GM12878 (cell line): ENCODE data around the gene MDH1. TPM values are rescaled to one million over a fixed set of nuclear protein-coding genes. Genes with fewer than 3 reads are reported as not detected.

Source experiments
- ATAC-seq: fragments of 200-7000 bp; cut with Tn5 transposase; 3 replicates; pipeline ENCODE4 v1.9.1; 2020; ENCODE audit warnings: mild to moderate bottlenecking, moderate library complexity
- BruUV-seq: library from RNA; stranded (reverse); fragments of 400-500 nt; replicated peaks from 2 replicates; lab custom pipeline; 2021; lab: Mats Ljungman, UMichigan
- CTCF ChIA-PET: fragments of 300-600 bp; sonication (Branson Sonifier 250); formaldehyde crosslinking; extraction: SDS; loops from one replicate; lab custom pipeline; 2021; ENCODE audit warnings: inconsistent platforms; lab: Yijun Ruan, JAX
- POLR2A ChIA-PET: fragments of 350-600 bp; formaldehyde crosslinking; extraction: SDS; loops from one replicate; lab custom pipeline; 2021; ENCODE audit warnings: inconsistent platforms; lab: Charles Lee
- RAD21 ChIA-PET: fragments of 300-600 bp; sonication (Branson Sonifier 250); formaldehyde crosslinking; loops from one replicate; lab custom pipeline; 2023; ENCODE audit warnings: antibody characterized with exemption; ENCODE audit not compliant: unreplicated experiment; lab: Charles Lee
- SMC1A ChIA-PET: fragments of 300-600 bp; sonication (Branson Sonifier 250); formaldehyde crosslinking; loops from one replicate; lab custom pipeline; 2023; ENCODE audit not compliant: unreplicated experiment, uncharacterized antibody; lab: Charles Lee
- DNase-seq: peaks from one replicate; pipeline ENCODE4 v3.0.0-alpha.2; 2011; ENCODE audit warnings: low read depth, low spot score
- FAIRE-seq: peaks from 3 replicates; lab custom pipeline; 2011; peaks lifted over from hg19 to GRCh38; lab: Jason Lieb, UNC
- H2AFZ ChIP-seq: 2 replicates; pipeline ENCODE4 v1.6.0; 2011; ENCODE audit warnings: low read depth, low read length, control low read depth; ENCODE audit not compliant: control insufficient read depth
- H3K27ac ChIP-seq: 2 replicates; pipeline ENCODE4 v1.5.1; 2011; ENCODE audit warnings: control low read depth; ENCODE audit not compliant: control insufficient read depth, insufficient read depth
- H3K27me3 ChIP-seq, 2 experiments: replicated peaks in 1 of 2; 2 replicates each; pipeline versions ENCODE4 v1.6.0 to v1.6.1; 2011; ENCODE audit warnings: low read length in 1 of 2; ENCODE audit not compliant: control insufficient read depth in 2 of 2, insufficient read depth in 2 of 2
- H3K36me3 ChIP-seq, 2 experiments: 2 replicates each; pipeline ENCODE4 v1.5.1; 2011; ENCODE audit warnings: low read length in 1 of 2; ENCODE audit not compliant: control insufficient read depth in 2 of 2, insufficient read depth in 2 of 2
- H3K4me1 ChIP-seq: 2 replicates; pipeline ENCODE4 v1.6.1; 2011; ENCODE audit warnings: mild to moderate bottlenecking, low read length, moderate library complexity, mixed read lengths; ENCODE audit not compliant: control insufficient read depth, insufficient read depth
- H3K4me2 ChIP-seq: 2 replicates; pipeline ENCODE4 v1.6.0; 2011; ENCODE audit warnings: control low read depth; ENCODE audit not compliant: control insufficient read depth, insufficient read depth
- H3K4me3 ChIP-seq: fragments of 200-600 bp; sonication (generic); 2 replicates; pipeline ENCODE4 v1.5.1; 2016
- H3K79me2 ChIP-seq: 2 replicates; pipeline ENCODE4 v1.6.0; 2011; ENCODE audit warnings: low read length; ENCODE audit not compliant: control insufficient read depth, insufficient read depth
- H3K9ac ChIP-seq: 2 replicates; pipeline ENCODE4 v1.8.0; 2011; ENCODE audit warnings: low read length, control low read depth, mixed read lengths; ENCODE audit not compliant: control insufficient read depth, insufficient read depth
- H3K9me3 ChIP-seq: replicated peaks from 3 replicates; pipeline ENCODE4 v1.5.1; 2011; ENCODE audit warnings: mild to moderate bottlenecking, low read length; ENCODE audit not compliant: control insufficient read depth, insufficient read depth
- H4K20me1 ChIP-seq: 2 replicates; pipeline ENCODE4 v1.6.0; 2011; ENCODE audit not compliant: control insufficient read depth, insufficient read depth
- BMI1 ChIP-seq: fragments of 450-650 bp; IDR thresholded peaks from 2 replicates; pipeline ENCODE4 v1.6.1; 2016; ENCODE audit warnings: mild to moderate bottlenecking, moderate library complexity, borderline replicate concordance
- EED ChIP-seq: sonication (generic); IDR thresholded peaks from 2 replicates; pipeline ENCODE4 v1.6.1; 2016; ENCODE audit warnings: antibody characterized with exemption, low read depth
- MYC ChIP-seq: IDR thresholded peaks from 2 replicates; pipeline ENCODE4 v1.6.1; 2011; ENCODE audit warnings: mild to moderate bottlenecking, low read length, moderate library complexity, inconsistent platforms; ENCODE audit not compliant: insufficient read depth, insufficient replicate concordance, insufficient read length, severe bottlenecking
- POU2F2 ChIP-seq: IDR thresholded peaks from 3 replicates; pipeline ENCODE4 v1.6.1; 2011; ENCODE audit warnings: low read depth, mild to moderate bottlenecking, low read length, borderline replicate concordance
- SRF ChIP-seq, 2 experiments: IDR thresholded peaks; 2 replicates each; pipeline ENCODE4 v1.6.1; 2011; ENCODE audit warnings: low read depth in 2 of 2, low read length in 2 of 2, mild to moderate bottlenecking in 1 of 2, moderate library complexity in 1 of 2
- TCF7 ChIP-seq: IDR thresholded peaks from 2 replicates; pipeline ENCODE4 v1.6.1; 2014; ENCODE audit warnings: antibody characterized with exemption, borderline replicate concordance
- whole genome bisulfite sequencing: methylation state at CpG from one replicate; pipeline ENCODE4 v1.1.6; 2016; ENCODE audit warnings: low lambda C conversion rate; ENCODE audit not compliant: insufficient replicate concordance, insufficient coverage; ENCODE audit errors: missing lambda C conversion rate; 5-methylcytosine and 5-hydroxymethylcytosine counted together
- in situ Hi-C: fragments of 300-500 bp; cut with MboI; formaldehyde crosslinking; loops from 9 replicates; pipeline ENCODE4 v1.14.3; 2018; ENCODE audit warnings: mixed read lengths
- intact Hi-C: fragments of 100-400 bp; cut with micrococcal nuclease; formaldehyde crosslinking; loops from one replicate; pipeline ENCODE4 v1.14.2; 2022; ENCODE audit not compliant: unreplicated experiment
- polyA plus RNA-seq, 11 experiments: library from polyadenylated mRNA; depleted of rRNA in 4 of 11; unstranded in 6 of 11; stranded (reverse) in 5 of 11; fragments of >200 nt; fragmentation: Nextera tagmentation in 4 of 11; fragmentation: Illumina TruSeq in 1 of 11; extraction: Ambion mirVana in 4 of 11; extraction: Trizol in 1 of 11; gene quantifications; 1 replicate in 1 of 11; 2 replicates in 10 of 11; pipeline versions ENCODE4 v1.2.1 to v1.2.3, GENCODE V29; 2011 to 2016; ENCODE audit warnings: inconsistent platforms in 2 of 11, missing spikeins in 2 of 11, low read depth in 1 of 11
- total RNA-seq, 4 experiments: library from RNA; depleted of rRNA in 3 of 4; stranded (reverse); fragments of >200 nt in 3 of 4; fragmentation: Illumina TruSeq in 1 of 4; extraction: Trizol in 1 of 4; gene quantifications; 2 replicates each; pipeline versions ENCODE4 v1.2.1 to v1.2.3, GENCODE V29; 2013 to 2021
- TF ChIP-seq, protein P1 (sequence below): IDR thresholded peaks from 2 replicates; pipeline ENCODE4 v1.6.1; 2012; ENCODE audit warnings: mild to moderate bottlenecking, low read depth, low read length

MDH1 gene
- total and polyA plus RNA-seq, 10 of the 15 experiments (the other 5 are each of a cell fraction or from before 2014, with no cell fraction given), result 254 to 1,581 (median 440) TPM

DNA sequence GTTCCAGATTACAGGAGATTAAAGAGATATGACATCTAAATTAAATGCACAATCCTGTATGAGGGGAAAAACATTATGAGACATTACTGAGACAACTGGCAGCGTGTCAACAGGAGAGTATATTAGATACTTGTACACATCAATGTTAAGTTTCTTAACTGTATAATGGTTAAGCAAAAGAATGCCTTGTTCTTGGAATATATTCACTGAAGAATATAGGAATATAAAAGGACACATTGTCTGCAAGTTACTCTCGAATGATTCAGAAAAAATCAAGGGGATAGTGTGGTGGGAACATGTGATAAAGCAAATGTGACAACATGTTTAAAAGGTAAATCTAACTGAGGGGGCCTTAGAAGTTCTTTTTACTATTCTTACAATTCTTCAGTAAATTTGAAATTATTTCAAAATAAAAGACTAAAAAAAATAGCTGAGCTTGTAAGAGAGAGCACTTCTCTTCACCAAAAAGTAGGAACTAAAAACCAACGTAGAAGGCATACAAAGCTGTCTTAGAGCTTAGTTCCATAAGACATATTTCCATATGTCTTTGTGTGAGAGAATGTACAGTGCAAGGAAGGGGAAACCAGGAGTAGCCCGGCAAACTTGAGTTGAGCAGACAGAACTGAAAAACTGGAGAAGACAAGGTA lies 8.0 kb upstream of the MDH1 start:
- Histone ChIP-seq H3K79me2 (peaks cover under 1% of the 10 kb centered on the region; the same call in 1 of the 2 replicates), H3K36me3 (no peaks in the 10 kb centered on the region), H3K4me1 (no peaks in the 10 kb centered on the region), H3K4me3 (no peak overlapping the region), H3K9ac (no peak overlapping the region), H3K27ac (no peak overlapping the region), H3K4me2 (no peak overlapping the region), H2AFZ (no peak overlapping the region; the same call in 1 of the 2 replicates), H3K9me3 (no peaks in the 10 kb centered on the region), H3K27me3 (no peaks in the 10 kb centered on the region)
- no peak for DNase-seq
- intact Hi-C loops, result no loop called here
- POLR2A ChIA-PET, result no interaction called here
- WGBS, result 95% methylated on average over 4 of the region's 4 CpGs
- no peak for FAIRE-seq
- SMC1A ChIA-PET, result interaction anchor here (0.6 to 1.3 kb wide), 3 partner anchors 9 to 682 kb away, joined by 3 read pairs; no protein-coding TSS in a partner anchor
- CTCF ChIA-PET, result interaction anchor here (0.9 to 1.7 kb wide), 2 partner anchors 10 to 37 kb away, joined by 3 to 5 read pairs; no protein-coding TSS in a partner anchor
- in situ Hi-C loops, result no loop called here
- RAD21 ChIA-PET, result no interaction called here
- BruUV-seq, result no TSS peak
- no peak for TF ChIP-seq BMI1
- no peak for TF ChIP-seq SRF (IDR thresholded peaks at IDR 0.05; ENCODE audit: low read depth in 2 of 2, low read length in 2 of 2)
- TF ChIP-seq EED, result no peak
- TF ChIP-seq, protein P1, sequence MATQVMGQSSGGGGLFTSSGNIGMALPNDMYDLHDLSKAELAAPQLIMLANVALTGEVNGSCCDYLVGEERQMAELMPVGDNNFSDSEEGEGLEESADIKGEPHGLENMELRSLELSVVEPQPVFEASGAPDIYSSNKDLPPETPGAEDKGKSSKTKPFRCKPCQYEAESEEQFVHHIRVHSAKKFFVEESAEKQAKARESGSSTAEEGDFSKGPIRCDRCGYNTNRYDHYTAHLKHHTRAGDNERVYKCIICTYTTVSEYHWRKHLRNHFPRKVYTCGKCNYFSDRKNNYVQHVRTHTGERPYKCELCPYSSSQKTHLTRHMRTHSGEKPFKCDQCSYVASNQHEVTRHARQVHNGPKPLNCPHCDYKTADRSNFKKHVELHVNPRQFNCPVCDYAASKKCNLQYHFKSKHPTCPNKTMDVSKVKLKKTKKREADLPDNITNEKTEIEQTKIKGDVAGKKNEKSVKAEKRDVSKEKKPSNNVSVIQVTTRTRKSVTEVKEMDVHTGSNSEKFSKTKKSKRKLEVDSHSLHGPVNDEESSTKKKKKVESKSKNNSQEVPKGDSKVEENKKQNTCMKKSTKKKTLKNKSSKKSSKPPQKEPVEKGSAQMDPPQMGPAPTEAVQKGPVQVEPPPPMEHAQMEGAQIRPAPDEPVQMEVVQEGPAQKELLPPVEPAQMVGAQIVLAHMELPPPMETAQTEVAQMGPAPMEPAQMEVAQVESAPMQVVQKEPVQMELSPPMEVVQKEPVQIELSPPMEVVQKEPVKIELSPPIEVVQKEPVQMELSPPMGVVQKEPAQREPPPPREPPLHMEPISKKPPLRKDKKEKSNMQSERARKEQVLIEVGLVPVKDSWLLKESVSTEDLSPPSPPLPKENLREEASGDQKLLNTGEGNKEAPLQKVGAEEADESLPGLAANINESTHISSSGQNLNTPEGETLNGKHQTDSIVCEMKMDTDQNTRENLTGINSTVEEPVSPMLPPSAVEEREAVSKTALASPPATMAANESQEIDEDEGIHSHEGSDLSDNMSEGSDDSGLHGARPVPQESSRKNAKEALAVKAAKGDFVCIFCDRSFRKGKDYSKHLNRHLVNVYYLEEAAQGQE, result no peak
- no peak for TF ChIP-seq TCF7
- TF ChIP-seq POU2F2, result no peak
- no peak for TF ChIP-seq MYC
- TF ChIP-seq, all 136 proteins: peak for 0
- H4K20me1 ChIP-seq, result no peaks in the 10 kb centered on the region
- ATAC-seq, result no peak
